B cell (primary cell): ENCODE measurements around the gene DCBLD1. TPM values are rescaled to one million over a fixed set of nuclear protein-coding genes. Genes with fewer than 3 reads are reported as not detected.

Source experiments
- ATAC-seq: fragments of 200-7000 bp; cut with Tn5 transposase; one replicate; pipeline ENCODE4 v1.10.0; 2021; ENCODE audit warnings: low read depth, mild to moderate bottlenecking, moderate number of reproducible peaks, moderate library complexity
- CTCF ChIA-PET: fragments of 350-600 bp; sonication (Branson Sonifier 250); formaldehyde crosslinking; loops from one replicate; lab custom pipeline; 2021; ENCODE audit warnings: antibody characterized with exemption, inconsistent platforms; lab: Charles Lee
- POLR2A ChIA-PET: fragments of 350-600 bp; sonication (Branson Sonifier 250); formaldehyde crosslinking; loops from one replicate; lab custom pipeline; 2021; ENCODE audit warnings: antibody characterized with exemption; lab: Charles Lee
- DNase-seq: peaks from one replicate; pipeline ENCODE4 v3.0.0; 2013
- H2AFZ ChIP-seq: 2 replicates; pipeline ENCODE4 v1.6.1; 2012; ENCODE audit warnings: mild to moderate bottlenecking, low read depth, low read length; ENCODE audit not compliant: insufficient read depth, poor library complexity, severe bottlenecking
- H3K27ac ChIP-seq, 2 donors: 1 replicate in 1 of 2; 2 replicates in 1 of 2; pipeline ENCODE4 v1.5.1; 2012 to 2013; ENCODE audit warnings: low read length in 2 of 2, mild to moderate bottlenecking in 2 of 2, moderate library complexity in 1 of 2
- H3K27me3 ChIP-seq, 4 experiments: fragments of 200-600 bp in 1 of 4; sonication (generic) in 1 of 4; replicated peaks in 1 of 4; 1 replicate in 2 of 4; 2 replicates in 2 of 4; pipeline versions ENCODE4 v1.6.1 to v1.7.0; 2013 to 2016; ENCODE audit warnings: low read length in 3 of 4, mild to moderate bottlenecking in 2 of 4, mixed read lengths in 1 of 4, moderate library complexity in 1 of 4; ENCODE audit not compliant: insufficient read depth in 4 of 4, control insufficient read depth in 3 of 4; ENCODE audit errors: control extremely low read depth in 1 of 4
- H3K36me3 ChIP-seq, 2 experiments: replicated peaks in 1 of 2; 1 replicate in 1 of 2; 2 replicates in 1 of 2; pipeline versions ENCODE4 v1.6.1 to v1.7.1; 2013; ENCODE audit warnings: low read length in 1 of 2; ENCODE audit not compliant: insufficient read depth in 2 of 2, control insufficient read depth in 1 of 2; ENCODE audit errors: control extremely low read depth in 1 of 2, extremely low read depth in 1 of 2
- H3K4me1 ChIP-seq, 2 donors: fragments of 200-600 bp in 1 of 2; sonication (generic) in 1 of 2; 1 replicate in 1 of 2; 2 replicates in 1 of 2; pipeline versions ENCODE4 v1.5.1 to v1.6.1; 2013 to 2017; ENCODE audit warnings: low read length in 2 of 2; ENCODE audit not compliant: control insufficient read depth in 2 of 2, insufficient read depth in 2 of 2
- H3K4me2 ChIP-seq: replicated peaks from 2 replicates; pipeline ENCODE3; 2012; ENCODE audit warnings: mild to moderate bottlenecking, low read depth, low read length; ENCODE audit not compliant: poor library complexity, severe bottlenecking
- H3K4me3 ChIP-seq, 5 experiments: fragments of 200-600 bp in 1 of 5; sonication (generic) in 1 of 5; 1 replicate in 3 of 5; 2 replicates in 2 of 5; pipeline versions ENCODE4 v1.5.1 to v1.7.0; 2011 to 2016; ENCODE audit warnings: low read length in 4 of 5, mild to moderate bottlenecking in 4 of 5, low read depth in 2 of 5, control low read depth in 1 of 5, moderate library complexity in 1 of 5; ENCODE audit not compliant: insufficient read depth in 1 of 5; ENCODE audit errors: control extremely low read depth in 1 of 5, extremely low read depth in 1 of 5
- H3K79me2 ChIP-seq: fragments of 200-600 bp; sonication (generic); one replicate; pipeline ENCODE4 v1.6.0; 2016; ENCODE audit warnings: low read length; ENCODE audit not compliant: control insufficient read depth, insufficient read depth
- H3K9ac ChIP-seq: fragments of 200-600 bp; sonication (generic); 2 replicates; pipeline ENCODE4 v1.6.1; 2017; ENCODE audit warnings: mild to moderate bottlenecking, low read length, moderate library complexity
- H3K9me3 ChIP-seq, 3 donors: one replicate each; pipeline versions ENCODE4 v1.6.1 to v1.7.1; 2013; ENCODE audit warnings: low read length in 2 of 3; ENCODE audit not compliant: control insufficient read depth in 2 of 3, insufficient read depth in 1 of 3; ENCODE audit errors: control extremely low read depth in 1 of 3
- H4K20me1 ChIP-seq: 2 replicates; pipeline ENCODE4 v1.6.0; 2012; ENCODE audit warnings: mild to moderate bottlenecking, low read length; ENCODE audit not compliant: insufficient read depth, control insufficient read depth, poor library complexity, severe bottlenecking
- H3K27ac Mint-ChIP-seq: one replicate; pipeline ENCODE4 v1.8.0; 2021; ENCODE audit warnings: mixed read lengths
- H3K27me3 Mint-ChIP-seq: one replicate; pipeline ENCODE4 v1.8.0; 2021; ENCODE audit warnings: mixed read lengths
- H3K4me1 Mint-ChIP-seq: one replicate; pipeline ENCODE4 v1.8.0; 2021; ENCODE audit warnings: mixed read lengths
- H3K4me3 Mint-ChIP-seq: one replicate; pipeline ENCODE4 v1.8.0; 2021; ENCODE audit warnings: mixed read lengths
- H3K9me3 Mint-ChIP-seq: one replicate; pipeline ENCODE4 v1.8.0; 2022; ENCODE audit warnings: mixed read lengths; ENCODE audit not compliant: insufficient read depth
- EZH2 ChIP-seq: IDR thresholded peaks from 2 replicates; pipeline ENCODE4 v1.6.1; 2012; ENCODE audit warnings: borderline replicate concordance, low read depth, mild to moderate bottlenecking, moderate library complexity, low read length; ENCODE audit not compliant: insufficient read depth, poor library complexity, severe bottlenecking
- WGBS: methylation state at CpG from one replicate; pipeline ENCODE4 v1.1.5; 2013; ENCODE audit warnings: missing lambda C conversion rate; ENCODE audit not compliant: insufficient coverage; 5-methylcytosine and 5-hydroxymethylcytosine counted together
- intact Hi-C: fragments of 100-400 bp; cut with micrococcal nuclease; formaldehyde crosslinking; loops from one replicate; pipeline ENCODE4 v1.10.0; 2022
- polyA plus RNA-seq: library from polyadenylated mRNA; depleted of rRNA; stranded (reverse); fragments of >200 nt; gene quantifications from 2 replicates; pipeline ENCODE4 v1.2.3, GENCODE V29; 2012
- total RNA-seq, 2 donors: library from RNA; stranded (reverse); fragments of 120-200 nt in 1 of 2; gene quantifications; 1 replicate in 1 of 2; 2 replicates in 1 of 2; pipeline versions ENCODE4 v1.2.3 to v1.2.4, GENCODE V29; 2013 to 2022
- TF ChIP-seq, protein P1 (sequence below): fragments of 200-600 bp; IDR thresholded peaks from one replicate; pipeline ENCODE4 v1.8.0; 2022; ENCODE audit warnings: antibody characterized with exemption, mild to moderate bottlenecking

DCBLD1 gene
- total and polyA plus RNA-seq, 2 donors (not counting 1 experiment from before 2014, with no cell fraction given) = 0.21 to 0.37 TPM

GRCh38 chr6:117503211-117503610 is 20.7 kb downstream of the DCBLD1 start:
- Mint-ChIP-seq H3K9me3 (no peaks in the 10 kb centered on the region), H3K27ac (no peak overlapping the region), H3K4me3 (no peak overlapping the region), H3K27me3 (peaks cover 14% of the 10 kb centered on the region), H3K4me1 (no peaks in the 10 kb centered on the region)
- no peaks in the 10 kb centered on the region for H3K27me3 ChIP-seq
- intact Hi-C loops = no loop called here
- ATAC-seq (no peak), DNase-seq (no peak)
- H3K27ac ChIP-seq = no peak overlapping the region
- no peak overlapping the region for H3K9ac ChIP-seq
- no CpG with 5 or more reads among the region's 2 CpGs for WGBS
- no peak overlapping the region for H2AFZ ChIP-seq
- no peak overlapping the region for H3K4me2 ChIP-seq
- H4K20me1 ChIP-seq = no peaks in the 10 kb centered on the region
- H3K36me3 ChIP-seq = no peaks in the 10 kb centered on the region
- TF ChIP-seq, protein P1, sequence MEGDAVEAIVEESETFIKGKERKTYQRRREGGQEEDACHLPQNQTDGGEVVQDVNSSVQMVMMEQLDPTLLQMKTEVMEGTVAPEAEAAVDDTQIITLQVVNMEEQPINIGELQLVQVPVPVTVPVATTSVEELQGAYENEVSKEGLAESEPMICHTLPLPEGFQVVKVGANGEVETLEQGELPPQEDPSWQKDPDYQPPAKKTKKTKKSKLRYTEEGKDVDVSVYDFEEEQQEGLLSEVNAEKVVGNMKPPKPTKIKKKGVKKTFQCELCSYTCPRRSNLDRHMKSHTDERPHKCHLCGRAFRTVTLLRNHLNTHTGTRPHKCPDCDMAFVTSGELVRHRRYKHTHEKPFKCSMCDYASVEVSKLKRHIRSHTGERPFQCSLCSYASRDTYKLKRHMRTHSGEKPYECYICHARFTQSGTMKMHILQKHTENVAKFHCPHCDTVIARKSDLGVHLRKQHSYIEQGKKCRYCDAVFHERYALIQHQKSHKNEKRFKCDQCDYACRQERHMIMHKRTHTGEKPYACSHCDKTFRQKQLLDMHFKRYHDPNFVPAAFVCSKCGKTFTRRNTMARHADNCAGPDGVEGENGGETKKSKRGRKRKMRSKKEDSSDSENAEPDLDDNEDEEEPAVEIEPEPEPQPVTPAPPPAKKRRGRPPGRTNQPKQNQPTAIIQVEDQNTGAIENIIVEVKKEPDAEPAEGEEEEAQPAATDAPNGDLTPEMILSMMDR = no peak
- H3K79me2 ChIP-seq = no peaks in the 10 kb centered on the region
- no peaks in the 10 kb centered on the region for H3K9me3 ChIP-seq
- ChIA-PET CTCF (no interaction called here), POLR2A (no interaction called here)
- no peaks in the 10 kb centered on the region for H3K4me1 ChIP-seq
- H3K4me3 ChIP-seq = no peak overlapping the region

DNA sequence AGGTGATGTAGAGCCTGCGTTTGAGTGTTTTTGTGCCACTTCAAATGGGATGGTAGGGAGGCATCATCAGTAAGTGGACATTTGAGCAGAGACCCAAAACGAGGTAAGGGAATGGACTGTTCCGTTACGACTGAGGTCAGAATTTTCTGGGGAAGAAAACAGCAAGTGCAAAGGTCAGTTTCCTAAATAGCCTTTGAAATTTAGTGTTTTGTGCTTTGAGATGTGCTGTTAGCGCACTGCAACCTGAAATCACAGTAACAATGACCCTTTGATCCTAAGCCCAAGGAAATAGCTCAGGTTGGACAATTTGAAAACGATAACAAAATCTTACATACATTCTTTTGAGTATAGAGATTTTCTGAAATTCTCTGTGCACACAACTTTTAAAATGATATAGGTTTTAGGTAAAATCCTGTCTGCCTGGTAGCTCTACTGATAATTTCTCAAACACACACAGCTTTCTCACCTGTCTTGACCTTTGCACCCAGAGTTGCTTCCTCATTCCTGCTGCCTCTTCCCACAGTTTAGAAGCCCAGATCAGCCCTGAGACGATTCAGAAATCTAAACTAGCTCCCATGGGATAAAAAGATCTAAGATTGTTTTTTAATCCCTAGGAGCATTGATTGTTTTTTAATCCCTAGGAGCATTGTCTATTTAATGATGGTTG is 22.1 kb downstream of the DCBLD1 start:
- TF ChIP-seq, protein P1 = no peak
- TF ChIP-seq EZH2 = no peak
- Histone ChIP-seq H3K4me2 (no peak overlapping the region), H4K20me1 (no peaks in the 10 kb centered on the region), H3K27me3 (no peaks in the 10 kb centered on the region), H3K9me3 (no peaks in the 10 kb centered on the region), H3K9ac (no peak overlapping the region), H3K4me1 (no peaks in the 10 kb centered on the region), H3K27ac (no peak overlapping the region), H3K4me3 (no peak overlapping the region), H3K79me2 (no peaks in the 10 kb centered on the region), H3K36me3 (no peaks in the 10 kb centered on the region), H2AFZ (no peak overlapping the region)
- Mint-ChIP-seq H3K27me3 (peaks cover 18% of the 10 kb centered on the region), H3K9me3 (no peaks in the 10 kb centered on the region), H3K4me1 (no peaks in the 10 kb centered on the region), H3K27ac (no peak overlapping the region), H3K4me3 (no peak overlapping the region)
- ChIA-PET CTCF (no interaction called here), POLR2A (no interaction called here)
- DNase-seq (no peak), ATAC-seq (no peak)
- WGBS = 92% methylated on average over 4 of the region's 7 CpGs
- intact Hi-C loops = no loop called here
